ENCODE measurements around the gene UCN3. TPM values are rescaled to one million over a fixed set of nuclear protein-coding genes. Genes with fewer than 3 reads are reported as not detected.

Gene UCN3
- not detected for total RNA-seq

GRCh38 chr10:5364890-5365338 lies at the start of gene UCN3:
Gene UCN3, plus strand, starts transcription at chr10:5364966. Its CDS starts 8,755 bp downstream, at chr10:5373721.
- Mint-ChIP-seq H3K27ac (no peak within 1 kb of the TSS), H3K9me3 (no peaks in the 10 kb centered on the region), H3K4me3 (no peak within 1 kb of the TSS), H3K4me1 (ENCODE audit: low read depth) (no peaks in the 10 kb centered on the region), H3K27me3 (ENCODE audit: low read depth) (peaks cover 2% of the 10 kb centered on the region), H3K36me3 (ENCODE audit: low read depth) (no peaks in the 10 kb centered on the region)
- CTCF ChIA-PET: no interaction called here
- intact Hi-C loops (cut with micrococcal nuclease): no loop called here
- DNase-seq: no peak

- Mint-ChIP-seq H3K4me1 (ENCODE audit: low read depth) (peaks cover 73% of the 10 kb centered on the region), H3K9me3 (peaks cover 5% of the 10 kb centered on the region), H3K36me3 (ENCODE audit: low read depth) (peaks cover 2% of the 10 kb centered on the region), H3K27ac (peak overlapping the region; percentile 89), H3K4me3 (peak overlapping the region; percentile 28), H3K27me3 (ENCODE audit: low read depth) (no peaks in the 10 kb centered on the region)
- CTCF ChIA-PET: interaction anchor here (1.1 to 1.5 kb wide), 5 partner anchors 11 to 468 kb away, joined by 3 to 5 read pairs (median 4); no protein-coding TSS in a partner anchor
- intact Hi-C loops (cut with micrococcal nuclease): loop anchor here (1.0 to 5.0 kb wide), 5 partner anchors 20 to 129 kb away; no protein-coding TSS in a partner anchor
- DNase-seq: peak; percentile 96
Measured at GRCh38 chr10:5317547-5318107, 47.1 kb upstream of the UCN3 start.

- intact Hi-C loops (cut with micrococcal nuclease): loop anchor here (5.0 kb wide), 1 partner anchor 36 kb away; no protein-coding TSS in a partner anchor
- peak overlapping the region; percentile 89 for H3K27ac Mint-ChIP-seq
Measured at GRCh38 chr10:5318148-5318547, 46.6 kb upstream of the UCN3 start.

GRCh38 chr10:5319863-5320262 lies 44.9 kb upstream of the UCN3 start:
- Mint-ChIP-seq H3K4me3 (no peak overlapping the region), H3K36me3 (ENCODE audit: low read depth) (peaks cover 2% of the 10 kb centered on the region), H3K9me3 (peaks cover 5% of the 10 kb centered on the region), H3K4me1 (ENCODE audit: low read depth) (peaks cover 79% of the 10 kb centered on the region), H3K27ac (peak overlapping the region; percentile 89), H3K27me3 (ENCODE audit: low read depth) (no peaks in the 10 kb centered on the region)
- DNase-seq: no peak
- CTCF ChIA-PET: no interaction called here
- intact Hi-C loops (cut with micrococcal nuclease): loop anchor here (5.0 kb wide), 1 partner anchor 38 kb away; no protein-coding TSS in a partner anchor

More at GRCh38 chr10:5318148-5318547, 46.6 kb upstream of the UCN3 start:
- Mint-ChIP-seq H3K27me3 (ENCODE audit: low read depth) (no peaks in the 10 kb centered on the region), H3K36me3 (ENCODE audit: low read depth) (peaks cover 2% of the 10 kb centered on the region), H3K4me3 (no peak overlapping the region), H3K9me3 (peaks cover 5% of the 10 kb centered on the region), H3K4me1 (ENCODE audit: low read depth) (peaks cover 76% of the 10 kb centered on the region)
- CTCF ChIA-PET: interaction anchor here (1.1 to 1.5 kb wide), 5 partner anchors 11 to 468 kb away, joined by 3 to 5 read pairs (median 4); no protein-coding TSS in a partner anchor
- no peak for DNase-seq

- H3K27ac Mint-ChIP-seq: peak overlapping the region; percentile 39
- no peaks in the 10 kb centered on the region for H3K27me3 Mint-ChIP-seq (ENCODE audit: low read depth)
- DNase-seq: no peak
- peaks cover 2% of the 10 kb centered on the region for H3K36me3 Mint-ChIP-seq (ENCODE audit: low read depth)
- peaks cover 73% of the 10 kb centered on the region for H3K4me1 Mint-ChIP-seq (ENCODE audit: low read depth)
- intact Hi-C loops (cut with micrococcal nuclease): no loop called here
- no peak overlapping the region for H3K4me3 Mint-ChIP-seq
- peaks cover 5% of the 10 kb centered on the region for H3K9me3 Mint-ChIP-seq
- CTCF ChIA-PET: no interaction called here
Measured at GRCh38 chr10:5321273-5321672, 43.5 kb upstream of the UCN3 start.

GRCh38 chr10:5323446-5323845 lies 41.3 kb upstream of the UCN3 start:
- CTCF ChIA-PET: no interaction called here
- no peak overlapping the region for H3K4me3 Mint-ChIP-seq
- no peaks in the 10 kb centered on the region for H3K27me3 Mint-ChIP-seq (ENCODE audit: low read depth)
- intact Hi-C loops (cut with micrococcal nuclease): no loop called here
- peaks cover 5% of the 10 kb centered on the region for H3K9me3 Mint-ChIP-seq
- H3K36me3 Mint-ChIP-seq (ENCODE audit: low read depth): peaks cover 2% of the 10 kb centered on the region
- peaks cover 52% of the 10 kb centered on the region for H3K4me1 Mint-ChIP-seq (ENCODE audit: low read depth)
- H3K27ac Mint-ChIP-seq: no peak overlapping the region
- no peak for DNase-seq

GRCh38 chr10:5325076-5325475 lies 39.7 kb upstream of the UCN3 start:
- H3K27me3 Mint-ChIP-seq (ENCODE audit: low read depth): no peaks in the 10 kb centered on the region
- H3K36me3 Mint-ChIP-seq (ENCODE audit: low read depth): no peaks in the 10 kb centered on the region
- H3K4me3 Mint-ChIP-seq: no peak overlapping the region
- no peak for DNase-seq
- H3K4me1 Mint-ChIP-seq (ENCODE audit: low read depth): peaks cover 37% of the 10 kb centered on the region
- CTCF ChIA-PET: interaction anchor here (0.6 kb wide), 1 partner anchor 32 kb away, joined by 4 read pairs; no protein-coding TSS in a partner anchor
- H3K27ac Mint-ChIP-seq: no peak overlapping the region
- H3K9me3 Mint-ChIP-seq: peaks cover 5% of the 10 kb centered on the region
- intact Hi-C loops (cut with micrococcal nuclease): no loop called here

GRCh38 chr10:5334196-5334880 lies 30.4 kb upstream of the UCN3 start:
- DNase-seq: no peak
- Mint-ChIP-seq H3K27ac (no peak overlapping the region), H3K36me3 (ENCODE audit: low read depth) (no peaks in the 10 kb centered on the region), H3K4me1 (ENCODE audit: low read depth) (peaks cover 10% of the 10 kb centered on the region), H3K27me3 (ENCODE audit: low read depth) (no peaks in the 10 kb centered on the region), H3K9me3 (no peaks in the 10 kb centered on the region), H3K4me3 (no peak overlapping the region)
- intact Hi-C loops (cut with micrococcal nuclease): no loop called here
- CTCF ChIA-PET: interaction anchor here (0.5 kb wide), 1 partner anchor 428 kb away, joined by 3 read pairs; no protein-coding TSS in a partner anchor

- H3K4me1 Mint-ChIP-seq (ENCODE audit: low read depth): peaks cover 10% of the 10 kb centered on the region
- CTCF ChIA-PET: no interaction called here
- no peaks in the 10 kb centered on the region for H3K36me3 Mint-ChIP-seq (ENCODE audit: low read depth)
- intact Hi-C loops (cut with micrococcal nuclease): no loop called here
- no peak for DNase-seq
- no peak overlapping the region for H3K4me3 Mint-ChIP-seq
- H3K27ac Mint-ChIP-seq: no peak overlapping the region
- H3K27me3 Mint-ChIP-seq (ENCODE audit: low read depth): no peaks in the 10 kb centered on the region
- no peaks in the 10 kb centered on the region for H3K9me3 Mint-ChIP-seq
Measured at GRCh38 chr10:5338010-5338409, 26.8 kb upstream of the UCN3 start.

- H3K27me3 Mint-ChIP-seq (ENCODE audit: low read depth): no peaks in the 10 kb centered on the region
- H3K4me3 Mint-ChIP-seq: no peak overlapping the region
- no peaks in the 10 kb centered on the region for H3K36me3 Mint-ChIP-seq (ENCODE audit: low read depth)
- H3K27ac Mint-ChIP-seq: no peak overlapping the region
- H3K9me3 Mint-ChIP-seq: no peaks in the 10 kb centered on the region
- CTCF ChIA-PET: interaction anchor here (0.9 to 1.4 kb wide), 5 partner anchors 11 to 493 kb away, joined by 3 to 4 read pairs (median 3); no protein-coding TSS in a partner anchor
- DNase-seq: no peak
- H3K4me1 Mint-ChIP-seq (ENCODE audit: low read depth): peaks cover 5% of the 10 kb centered on the region
- intact Hi-C loops (cut with micrococcal nuclease): no loop called here
Measured at GRCh38 chr10:5343092-5343491, 21.7 kb upstream of the UCN3 start.

GRCh38 chr10:5343561-5343960 lies 21.2 kb upstream of the UCN3 start:
- intact Hi-C loops (cut with micrococcal nuclease): no loop called here
- no peaks in the 10 kb centered on the region for H3K9me3 Mint-ChIP-seq
- no peak overlapping the region for H3K27ac Mint-ChIP-seq
- H3K36me3 Mint-ChIP-seq (ENCODE audit: low read depth): no peaks in the 10 kb centered on the region
- CTCF ChIA-PET: interaction anchor here (0.6 to 1.4 kb wide), 5 partner anchors 12 to 494 kb away, joined by 3 to 4 read pairs (median 4); no protein-coding TSS in a partner anchor
- H3K27me3 Mint-ChIP-seq (ENCODE audit: low read depth): no peaks in the 10 kb centered on the region
- H3K4me3 Mint-ChIP-seq: no peak overlapping the region
- DNase-seq: peak; percentile 32
- H3K4me1 Mint-ChIP-seq (ENCODE audit: low read depth): peaks cover 5% of the 10 kb centered on the region

GRCh38 chr10:5343979-5344378 lies 20.8 kb upstream of the UCN3 start:
- Mint-ChIP-seq H3K9me3 (no peaks in the 10 kb centered on the region), H3K36me3 (ENCODE audit: low read depth) (no peaks in the 10 kb centered on the region), H3K27me3 (ENCODE audit: low read depth) (no peaks in the 10 kb centered on the region), H3K27ac (no peak overlapping the region), H3K4me3 (no peak overlapping the region), H3K4me1 (ENCODE audit: low read depth) (peaks cover 5% of the 10 kb centered on the region)
- no peak for DNase-seq
- CTCF ChIA-PET: interaction anchor here (0.6 to 1.4 kb wide), 4 partner anchors 12 to 494 kb away, joined by 3 to 4 read pairs (median 4); no protein-coding TSS in a partner anchor
- intact Hi-C loops (cut with micrococcal nuclease): no loop called here

Measured in activated naive CD4-positive, alpha-beta T cell treated with anti-CD3 and anti-CD28 coated beads for 36 hours (primary cell).